H1 (cell line): ENCODE data around the gene ARHGEF26. TPM values are rescaled to one million over a fixed set of nuclear protein-coding genes. Genes with fewer than 3 reads are reported as not detected.

Experiments used
- HDAC6 ChIP-seq: IDR thresholded peaks from one replicate; pipeline ENCODE4 v1.7.1; 2012; ENCODE audit warnings: low read depth, mild to moderate bottlenecking, inconsistent platforms, low read length, moderate library complexity
- polyA plus RNA-seq, 7 experiments: library from polyadenylated mRNA; depleted of rRNA in 3 of 7; stranded (reverse) in 5 of 7; unstranded in 2 of 7; fragments of >200 nt in 5 of 7; fragments of 200-250 nt in 2 of 7; gene quantifications; 1 replicate in 5 of 7; 2 replicates in 1 of 7; 4 replicates in 1 of 7; pipeline versions ENCODE4 v1.2.1 to v1.2.3, GENCODE V29; 2011 to 2013; ENCODE audit warnings: missing spikeins in 2 of 7, mixed read lengths in 2 of 7
- total RNA-seq: library from RNA; stranded (reverse); fragmentation: NEBNext Ultra II Directional; extraction: Animal tissue kit (Norgen Biotek cat#: 25700); gene quantifications from 2 replicates; pipeline ENCODE4 v1.2.1, GENCODE V29; 2021
- TF ChIP-seq, protein P1 (sequence below): IDR thresholded peaks from 2 replicates; pipeline ENCODE4 v1.6.1; 2012; ENCODE audit warnings: low read length, inconsistent platforms

ARHGEF26 gene
- total and polyA plus RNA-seq, 2 of the 8 experiments (the other 6 are each of a cell fraction or from before 2014, with no cell fraction given), result 3.1 to 15.6 TPM

DNA sequence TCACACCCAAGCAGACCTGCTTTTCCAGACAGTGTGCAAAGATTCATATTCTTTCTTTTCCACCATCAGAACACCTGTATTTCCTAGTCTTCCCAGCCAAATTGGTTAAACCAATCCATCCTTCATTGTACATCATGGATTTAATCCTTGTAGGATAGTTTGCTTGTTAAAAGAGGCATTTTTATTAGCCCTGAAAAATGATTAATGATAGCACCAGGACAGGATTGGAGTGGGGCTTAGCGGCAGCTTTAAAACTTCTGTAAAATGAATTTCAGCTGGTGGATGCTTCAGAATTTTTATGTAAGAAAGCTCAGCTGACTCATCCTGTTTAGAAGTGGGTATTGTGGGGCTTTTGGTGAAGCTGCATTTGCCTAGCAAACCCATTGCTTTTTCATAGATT lies 36.1 kb upstream of the ARHGEF26 start (continued):
- TF ChIP-seq, protein P1, sequence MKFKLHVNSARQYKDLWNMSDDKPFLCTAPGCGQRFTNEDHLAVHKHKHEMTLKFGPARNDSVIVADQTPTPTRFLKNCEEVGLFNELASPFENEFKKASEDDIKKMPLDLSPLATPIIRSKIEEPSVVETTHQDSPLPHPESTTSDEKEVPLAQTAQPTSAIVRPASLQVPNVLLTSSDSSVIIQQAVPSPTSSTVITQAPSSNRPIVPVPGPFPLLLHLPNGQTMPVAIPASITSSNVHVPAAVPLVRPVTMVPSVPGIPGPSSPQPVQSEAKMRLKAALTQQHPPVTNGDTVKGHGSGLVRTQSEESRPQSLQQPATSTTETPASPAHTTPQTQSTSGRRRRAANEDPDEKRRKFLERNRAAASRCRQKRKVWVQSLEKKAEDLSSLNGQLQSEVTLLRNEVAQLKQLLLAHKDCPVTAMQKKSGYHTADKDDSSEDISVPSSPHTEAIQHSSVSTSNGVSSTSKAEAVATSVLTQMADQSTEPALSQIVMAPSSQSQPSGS, result no peak
- TF ChIP-seq HDAC6, result no peak
- TF ChIP-seq, all 59 proteins: peak for 0
